H7 (cell line): ENCODE results near the gene ADARB2. TPM values are rescaled to one million over a fixed set of nuclear protein-coding genes. Genes with fewer than 3 reads are reported as not detected.
"Not testable (repeated sequence)": the region's sequence is repeated elsewhere in the genome, so short reads cannot be mapped to it uniquely, and the experiment has no call there.

ENCODE experiments used
- DNase-seq: peaks from one replicate; pipeline ENCODE4 v3.0.0; 2012
- H3K27me3 ChIP-seq: 2 replicates; pipeline ENCODE4 v1.6.0; 2011; ENCODE audit warnings: mild to moderate bottlenecking, low read length; ENCODE audit not compliant: control insufficient read depth, insufficient read depth
- H3K36me3 ChIP-seq: replicated peaks from 2 replicates; pipeline ENCODE4 v1.5.1; 2011; ENCODE audit warnings: low read length; ENCODE audit not compliant: control insufficient read depth, insufficient read depth
- H3K4me3 ChIP-seq: 2 replicates; pipeline ENCODE4 v1.5.1; 2011; ENCODE audit warnings: low read depth, mild to moderate bottlenecking, control low read depth, low read length, moderate library complexity; ENCODE audit not compliant: insufficient read depth
- total RNA-seq: library from RNA; depleted of rRNA; stranded (reverse); fragments of >200 nt; shearing (Covaris generic); gene quantifications from 2 replicates; pipeline ENCODE4 v1.2.3, GENCODE V29; 2014

The ADARB2 gene
- total RNA-seq, 1 experiment from 2014 or later = 1.5 TPM

DNA sequence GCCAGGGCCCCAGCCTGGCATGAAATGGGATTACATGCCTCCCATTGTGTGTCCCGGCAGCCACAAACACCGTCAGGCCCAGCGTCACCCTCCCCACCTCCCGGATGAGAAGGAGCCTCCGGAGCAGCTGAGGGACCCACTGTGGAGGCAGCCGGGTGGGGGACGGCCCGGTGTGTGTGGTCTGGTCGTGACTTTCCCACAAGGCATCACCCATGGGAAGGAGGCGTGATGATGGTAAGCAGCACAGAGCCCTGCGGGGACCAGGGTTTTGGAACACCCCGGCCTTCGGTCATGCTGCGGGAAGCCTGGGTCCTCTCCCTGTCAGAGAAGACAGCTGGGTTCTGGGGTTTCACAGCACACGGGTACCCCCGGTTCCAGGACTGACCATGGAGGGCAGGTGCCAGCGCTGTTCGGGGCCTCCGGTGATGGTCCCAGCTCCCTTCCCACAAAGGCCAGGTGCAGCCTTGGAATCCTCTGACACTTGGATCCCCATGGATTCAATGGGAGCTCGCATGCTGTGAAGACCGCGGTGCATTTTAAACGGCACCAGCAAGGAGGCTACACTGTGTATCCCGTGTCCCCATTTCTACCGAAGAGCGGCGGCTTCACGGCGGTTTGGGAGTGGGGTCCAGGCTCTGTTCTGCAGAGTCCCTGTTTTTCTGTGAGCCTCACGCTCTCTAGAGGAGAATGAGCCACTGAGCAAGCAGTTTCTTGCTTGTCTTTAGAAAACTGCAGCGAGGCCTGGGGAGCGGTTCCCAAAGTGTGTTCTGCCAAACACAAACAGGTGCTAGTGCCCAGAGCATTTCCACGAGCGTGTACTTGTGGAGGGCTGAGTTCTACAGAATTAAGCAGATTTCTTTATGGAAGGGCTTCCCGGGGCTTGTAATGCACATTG is 336.0 kb downstream of the ADARB2 start:
- no peaks in the 10 kb centered on the region for H3K27me3 ChIP-seq

DNA sequence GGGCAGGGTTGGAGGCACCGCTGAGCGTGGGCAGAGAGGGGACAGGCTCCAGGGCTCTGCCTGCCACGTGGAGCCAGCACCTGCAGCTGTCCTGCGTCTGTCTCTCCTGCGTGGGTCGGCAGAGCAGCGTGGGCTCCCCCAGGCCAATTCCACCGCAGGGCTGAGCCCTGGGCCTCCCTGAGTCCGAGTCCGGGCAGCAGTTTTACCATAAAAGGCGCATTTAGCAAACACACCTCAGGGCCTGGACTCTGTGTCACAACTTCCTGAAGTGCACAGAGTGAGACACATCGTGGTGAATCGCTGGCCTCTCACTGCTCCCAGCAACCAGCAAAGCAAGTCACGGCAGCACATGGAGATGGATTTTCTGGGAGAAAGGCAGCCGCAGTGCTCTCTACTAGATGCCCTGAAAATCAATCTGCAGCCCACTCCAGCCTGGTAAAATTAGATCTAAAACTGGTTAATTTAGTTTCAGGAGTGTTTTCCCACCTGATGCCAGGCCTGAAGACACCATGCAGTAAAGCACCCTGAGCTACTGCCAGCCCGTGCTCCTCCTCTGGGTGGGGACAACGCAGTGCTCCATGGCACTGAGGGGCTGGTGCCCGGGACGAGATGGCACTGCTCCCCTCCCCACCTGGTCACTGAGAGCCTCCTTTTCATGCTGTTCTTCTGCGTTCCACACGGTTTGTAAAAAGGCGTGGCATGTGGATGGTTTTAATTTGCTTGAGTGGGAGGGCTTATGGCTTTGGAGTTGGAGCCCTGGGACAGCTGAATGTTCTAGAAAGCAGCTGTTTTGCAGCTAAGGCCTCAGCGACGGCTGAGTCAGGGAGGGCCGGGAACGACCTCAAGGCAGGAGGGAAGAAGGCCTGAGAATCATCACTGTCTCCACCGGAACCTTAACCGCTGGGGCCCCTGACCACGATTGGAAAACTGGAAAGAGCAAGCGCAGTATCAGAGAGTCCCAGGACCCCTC is 336.9 kb downstream of the ADARB2 start:
- Histone ChIP-seq H3K4me3 (no peak overlapping the region), H3K27me3 (no peaks in the 10 kb centered on the region), H3K36me3 (no peaks in the 10 kb centered on the region)
- no peak for DNase-seq

More for the DNA sequence above, 336.0 kb downstream of the ADARB2 start:
- Histone ChIP-seq H3K36me3 (no peaks in the 10 kb centered on the region), H3K4me3 (no peak overlapping the region)
- peak; percentile 60 for DNase-seq

DNA sequence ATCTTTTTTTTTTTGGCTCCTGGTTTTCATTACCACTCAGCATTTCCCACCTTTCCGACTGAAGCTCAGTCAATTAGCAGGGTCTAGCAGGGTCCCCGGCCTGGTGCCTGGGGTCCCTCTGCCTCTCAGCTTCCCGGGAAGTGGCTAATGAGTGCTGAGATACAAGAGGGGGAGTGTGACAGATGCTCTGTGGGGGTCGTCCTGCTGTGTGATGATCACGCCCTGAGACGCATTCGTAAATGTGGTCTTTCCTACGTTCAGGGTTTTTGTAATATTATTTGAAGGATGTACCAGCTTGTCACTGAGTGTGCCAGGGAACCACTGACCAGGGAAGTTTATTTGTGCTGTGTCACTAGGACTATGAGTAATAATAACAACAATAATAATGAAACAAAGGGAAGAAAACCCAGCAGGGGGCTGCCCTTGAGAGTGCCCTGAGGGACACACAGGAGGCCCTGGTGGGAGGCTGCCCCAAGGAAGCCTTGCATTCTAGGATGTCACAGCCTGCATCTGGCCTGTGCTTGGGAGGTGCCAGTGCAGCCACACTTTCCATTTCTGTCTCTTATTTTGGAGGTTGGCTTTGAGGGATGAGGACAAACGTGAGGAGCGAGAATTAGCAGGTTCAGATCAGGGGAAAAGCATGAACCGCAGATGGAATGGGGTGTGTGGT is 337.8 kb downstream of the ADARB2 start:
- Histone ChIP-seq H3K36me3 (no peaks in the 10 kb centered on the region), H3K27me3 (no peaks in the 10 kb centered on the region), H3K4me3 (no peak overlapping the region)
- peak; percentile 45 for DNase-seq

DNA sequence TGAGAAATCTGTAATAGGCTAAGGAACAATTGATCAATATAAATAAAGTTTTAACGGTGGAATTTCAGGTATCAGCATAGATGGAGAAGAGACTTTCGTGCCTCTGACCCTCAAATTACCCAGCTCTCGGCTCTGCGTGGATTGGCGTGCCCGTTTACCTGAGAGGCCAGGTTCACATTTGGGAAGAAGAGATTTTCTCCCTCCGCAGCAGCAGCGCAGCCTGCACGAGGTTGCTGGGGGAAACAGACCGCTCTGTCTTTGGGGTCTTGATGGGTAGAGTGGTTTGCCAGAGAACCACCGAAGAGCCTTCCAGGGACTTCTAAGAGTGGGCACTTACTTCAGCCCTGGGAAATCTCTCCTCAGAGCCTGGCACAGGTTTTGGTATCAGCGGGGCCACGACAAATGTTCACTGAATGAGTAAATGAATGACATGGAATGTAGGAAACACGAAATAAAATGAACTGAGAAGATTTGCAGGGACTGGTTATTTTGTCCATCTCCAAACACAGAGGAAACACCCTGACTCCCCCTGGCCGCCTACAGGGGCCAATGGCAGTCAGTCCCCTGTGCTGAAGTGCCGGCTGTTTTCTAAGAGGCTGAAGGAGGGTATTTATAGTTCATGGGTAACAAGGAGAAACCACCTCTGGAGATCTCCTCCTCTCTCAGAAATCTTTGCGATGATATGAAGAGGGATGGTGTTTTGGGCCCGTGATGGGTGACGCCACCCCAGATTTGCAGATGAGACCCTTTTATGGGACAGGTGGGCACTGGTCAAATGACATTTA is 338.5 kb downstream of the ADARB2 start:
- H3K4me3 ChIP-seq = no peak overlapping the region
- DNase-seq = peak; percentile 45
- H3K36me3 ChIP-seq = no peaks in the 10 kb centered on the region
- H3K27me3 ChIP-seq = no peaks in the 10 kb centered on the region

DNA sequence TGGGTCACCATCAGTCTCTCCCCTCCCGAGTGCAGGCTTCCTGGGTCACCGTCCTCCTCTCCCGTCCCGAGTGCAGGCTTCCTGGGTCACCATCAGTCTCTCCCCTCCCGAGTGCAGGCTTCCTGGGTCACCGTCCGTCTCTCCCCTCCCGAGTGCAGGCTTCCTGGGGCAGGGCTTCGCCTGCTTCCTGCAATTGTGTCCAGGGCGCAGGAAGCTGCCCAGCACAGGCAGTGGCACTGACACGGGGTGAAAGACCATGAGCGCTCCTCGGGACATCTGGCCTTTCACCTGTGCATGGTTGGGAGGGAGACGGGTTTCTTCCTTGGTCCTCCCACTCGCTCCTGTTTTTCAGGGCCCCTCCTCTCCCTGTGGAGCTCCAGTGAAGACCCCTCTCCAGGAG is 339.2 kb downstream of the ADARB2 start:
- DNase-seq = peak; percentile 28
- not testable (repeated sequence) for H3K27me3 ChIP-seq, H3K4me3 ChIP-seq, H3K36me3 ChIP-seq

DNA sequence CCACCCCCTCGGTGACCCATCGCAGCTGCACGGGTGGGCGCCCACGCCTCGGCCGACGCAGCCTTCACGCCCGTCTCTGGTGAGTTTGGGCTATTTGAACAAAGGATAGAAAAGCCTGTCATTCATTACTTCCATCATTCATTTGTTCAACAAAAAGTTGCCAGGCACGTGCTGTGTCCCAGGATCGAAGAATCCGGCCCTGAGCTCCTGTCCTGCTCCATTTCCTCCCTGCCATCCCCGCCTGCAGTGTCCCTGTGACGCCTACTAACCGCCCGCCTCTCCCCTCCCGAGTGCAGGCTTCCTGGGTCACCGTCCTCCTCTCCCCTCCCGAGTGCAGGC is 341.1 kb downstream of the ADARB2 start:
- DNase-seq = no peak
- Histone ChIP-seq H3K27me3 (no peaks in the 10 kb centered on the region), H3K4me3 (no peak overlapping the region), H3K36me3 (no peaks in the 10 kb centered on the region)

DNA sequence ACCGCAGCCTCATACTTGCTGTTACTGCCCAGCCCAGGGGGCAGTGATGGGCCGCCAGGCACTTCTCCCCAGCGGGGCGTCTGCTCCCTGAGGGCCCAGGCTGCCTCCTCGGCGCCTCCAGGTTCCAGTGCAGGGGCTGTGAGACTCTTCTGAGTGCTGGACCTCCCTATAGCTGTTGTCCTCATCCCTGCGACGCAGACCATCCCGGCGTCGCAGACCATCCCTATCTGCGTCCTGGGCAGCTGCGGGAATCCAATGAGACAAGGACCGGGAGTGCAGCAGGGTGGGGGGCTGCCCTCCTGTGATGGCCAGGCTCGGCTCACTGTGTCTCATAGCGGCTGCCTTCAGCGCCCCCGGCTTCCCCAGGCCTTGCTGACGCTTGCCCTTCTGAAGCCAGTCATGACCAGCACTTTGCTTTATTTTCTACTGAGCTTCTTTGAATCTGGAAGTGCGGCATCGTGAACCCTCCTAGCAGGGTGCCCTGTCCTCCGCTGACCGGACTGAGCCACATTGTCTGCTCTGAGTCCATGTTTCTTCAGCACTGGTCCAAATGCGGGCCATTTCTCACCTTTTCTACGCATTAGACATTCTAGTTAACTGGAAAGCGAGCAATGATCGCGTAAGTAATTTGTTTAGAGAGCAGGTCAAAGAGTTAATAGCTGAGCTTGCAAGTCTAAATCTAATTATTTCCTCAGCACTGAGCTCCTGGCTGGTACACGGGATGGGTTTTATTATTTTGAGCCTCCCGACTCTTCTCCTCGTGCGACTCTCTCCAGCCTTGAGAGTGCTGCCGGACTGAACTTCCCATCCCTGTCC is 341.6 kb downstream of the ADARB2 start:
- peak; percentile 54 for DNase-seq
- no peaks in the 10 kb centered on the region for H3K27me3 ChIP-seq
- no peaks in the 10 kb centered on the region for H3K36me3 ChIP-seq
- H3K4me3 ChIP-seq = no peak overlapping the region

DNA sequence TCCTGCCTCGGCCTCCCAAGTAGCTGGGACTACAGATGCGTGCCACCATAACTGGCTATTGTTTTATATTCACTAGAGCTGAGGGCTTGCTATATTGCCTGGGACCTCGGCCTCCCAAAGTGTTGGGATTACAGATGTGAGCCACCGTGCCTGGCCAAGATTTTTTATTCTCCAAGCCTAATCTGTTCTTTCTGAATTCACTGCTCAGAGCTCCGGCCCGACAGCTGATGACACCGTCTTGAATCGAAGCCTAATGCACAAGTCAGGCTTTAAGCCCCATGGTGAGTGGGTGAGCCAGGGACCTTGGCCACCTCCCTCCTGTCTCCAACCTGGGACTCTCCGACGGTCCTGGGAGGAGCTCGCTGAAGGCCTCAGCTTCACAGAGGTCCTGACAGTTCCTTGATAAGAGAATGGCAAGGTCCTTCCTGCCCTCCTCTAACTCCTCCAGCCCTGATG is 342.3 kb downstream of the ADARB2 start:
- H3K4me3 ChIP-seq = no peak overlapping the region
- no peaks in the 10 kb centered on the region for H3K27me3 ChIP-seq
- H3K36me3 ChIP-seq = no peaks in the 10 kb centered on the region
- no peak for DNase-seq

DNA sequence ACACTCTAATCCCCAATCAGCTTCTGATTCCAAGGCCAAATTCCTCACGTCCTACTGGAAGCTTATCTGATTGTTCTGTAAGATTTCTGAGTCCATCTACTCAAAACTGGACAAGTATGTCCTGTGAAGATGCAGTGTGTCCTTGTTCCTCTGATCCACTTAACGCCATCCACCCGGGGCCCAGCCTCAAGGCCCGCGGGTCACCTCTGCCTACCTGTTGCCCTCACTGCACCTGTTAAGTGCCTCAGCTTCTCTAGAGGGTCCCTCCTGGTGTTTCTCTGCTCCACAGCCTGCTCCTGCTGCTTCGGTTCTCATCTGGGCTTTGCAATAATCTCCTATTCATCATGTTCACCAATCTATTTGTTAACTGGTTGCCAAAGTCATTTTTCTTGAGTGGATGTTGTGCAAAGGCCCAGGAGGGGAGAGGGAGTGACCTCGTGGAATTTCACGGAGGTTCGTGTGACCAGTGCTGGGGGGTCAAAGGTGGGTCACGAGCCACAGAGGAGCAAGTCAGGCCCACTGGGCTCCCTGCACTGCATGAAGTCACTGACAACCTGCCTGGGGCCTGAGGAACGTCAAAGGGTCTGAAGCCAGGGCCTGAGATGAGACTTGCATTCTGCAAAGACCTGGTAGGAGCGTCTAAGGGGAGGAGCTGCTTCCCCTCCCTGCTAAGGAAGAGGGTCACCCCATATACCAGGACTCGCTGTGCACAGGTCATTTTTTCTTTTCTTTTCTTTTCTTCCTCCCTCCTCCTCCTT is 343.0 kb downstream of the ADARB2 start:
- Histone ChIP-seq H3K36me3 (no peaks in the 10 kb centered on the region), H3K4me3 (no peak overlapping the region), H3K27me3 (no peaks in the 10 kb centered on the region)
- DNase-seq = no peak

DNA sequence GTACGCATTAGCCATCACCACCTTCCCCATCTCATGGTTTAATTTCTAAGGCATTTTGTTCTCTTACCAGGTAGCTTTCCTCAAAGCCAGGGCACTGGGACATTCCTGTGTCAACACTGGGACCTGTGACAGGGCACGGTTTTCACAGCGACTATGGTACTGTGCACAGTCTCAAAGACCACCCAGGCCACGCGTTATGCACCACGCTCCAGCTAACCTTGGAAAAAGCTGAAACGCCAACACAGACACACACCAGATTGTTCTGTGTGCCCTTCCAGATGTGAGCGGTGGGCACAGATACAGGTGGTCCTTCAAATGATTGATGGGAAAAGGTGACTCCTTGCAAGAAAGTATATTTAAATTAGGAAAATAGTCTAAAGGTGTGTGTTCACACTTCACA is 343.8 kb downstream of the ADARB2 start:
- no peak for DNase-seq
- H3K4me3 ChIP-seq = no peak overlapping the region
- no peaks in the 10 kb centered on the region for H3K27me3 ChIP-seq
- no peaks in the 10 kb centered on the region for H3K36me3 ChIP-seq

DNA sequence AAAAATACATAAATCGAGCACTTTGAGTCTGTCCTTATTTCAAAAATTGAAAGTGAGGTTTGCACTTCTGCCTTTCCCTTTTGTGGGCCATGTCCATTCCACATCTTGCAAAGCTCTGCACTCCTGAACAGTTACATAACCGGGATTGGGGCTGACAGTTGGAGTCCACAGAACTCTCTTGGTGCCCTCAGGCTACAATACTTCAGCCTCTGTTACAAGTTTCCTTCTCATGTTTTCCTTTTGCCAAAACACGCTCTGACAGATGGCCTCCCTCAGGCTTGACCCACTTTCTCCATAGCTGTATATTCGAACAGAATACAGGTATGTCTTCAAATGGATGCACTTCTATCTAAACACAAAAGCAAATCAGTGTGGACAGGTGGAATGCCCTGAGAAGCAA is 345.2 kb downstream of the ADARB2 start:
- Histone ChIP-seq H3K27me3 (no peaks in the 10 kb centered on the region), H3K36me3 (no peaks in the 10 kb centered on the region), H3K4me3 (no peak overlapping the region)
- DNase-seq = no peak

DNA sequence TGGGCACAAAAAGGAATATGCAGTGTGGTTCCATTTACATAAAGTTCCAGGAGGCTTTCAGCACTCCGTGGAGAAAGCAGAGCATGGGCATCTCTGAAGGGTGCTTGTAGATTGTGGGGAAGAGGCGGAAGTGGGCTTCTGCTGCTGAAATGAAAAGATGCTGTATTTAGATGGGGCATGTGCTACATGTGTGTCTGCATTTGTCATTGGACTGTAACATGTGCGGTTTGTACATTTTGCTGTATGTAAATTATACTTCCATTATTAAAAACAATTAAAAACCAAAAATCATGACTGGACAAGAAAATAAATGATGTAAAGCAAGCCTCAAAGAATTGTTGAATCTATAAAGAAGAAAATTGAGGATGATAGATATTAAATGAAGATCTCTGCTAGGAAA is 347.1 kb downstream of the ADARB2 start:
- Histone ChIP-seq H3K4me3 (no peak overlapping the region), H3K27me3 (no peaks in the 10 kb centered on the region), H3K36me3 (no peaks in the 10 kb centered on the region)
- no peak for DNase-seq

DNA sequence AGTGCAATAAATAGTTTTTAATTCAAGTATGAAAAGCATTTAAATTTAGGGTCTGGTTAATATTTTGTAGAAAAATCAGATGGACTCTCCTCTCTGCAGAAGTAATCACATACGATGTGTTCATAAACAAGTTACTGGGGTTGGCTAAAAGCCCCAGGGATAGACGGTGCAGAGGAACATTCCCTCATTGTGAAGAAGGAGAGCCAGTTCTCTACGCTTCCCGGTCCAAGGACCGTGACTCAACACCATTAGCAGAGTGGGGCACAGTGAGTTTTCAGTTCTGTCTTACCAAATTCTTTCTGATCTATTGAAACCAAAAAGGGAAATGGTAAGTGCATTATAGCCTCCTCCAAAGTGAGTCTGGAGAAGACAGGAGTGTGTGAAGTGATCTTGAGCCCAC is 353.3 kb downstream of the ADARB2 start:
- DNase-seq = no peak
- Histone ChIP-seq H3K27me3 (no peaks in the 10 kb centered on the region), H3K4me3 (no peak overlapping the region), H3K36me3 (no peaks in the 10 kb centered on the region)
